H9 (cell line): Measurements from ENCODE around the gene ATP6V0A1. TPM values are rescaled to one million over a fixed set of nuclear protein-coding genes. Genes with fewer than 3 reads are reported as not detected.

ENCODE experiments used
- DNase-seq: peaks from one replicate; pipeline ENCODE4 v3.0.0-alpha.2; 2017
- H2AFZ ChIP-seq: one replicate; pipeline ENCODE4 v1.6.1; 2013; ENCODE audit warnings: mild to moderate bottlenecking, low read length, control low read depth, moderate library complexity
- H2AK5ac ChIP-seq: 2 replicates; pipeline ENCODE4 v1.6.1; 2013; ENCODE audit warnings: low read length, control low read depth, mixed read lengths; ENCODE audit not compliant: insufficient read length
- H2BK120ac ChIP-seq: one replicate; pipeline ENCODE4 v1.6.1; 2013; ENCODE audit warnings: low read depth, mild to moderate bottlenecking, low read length, control low read depth, inconsistent platforms; ENCODE audit not compliant: poor library complexity, severe bottlenecking
- H2BK12ac ChIP-seq: 2 replicates; pipeline ENCODE4 v1.6.1; 2013; ENCODE audit warnings: low read length, control low read depth, mixed read lengths, low read depth; ENCODE audit not compliant: insufficient read length
- H2BK15ac ChIP-seq: 2 replicates; pipeline ENCODE4 v1.6.1; 2013; ENCODE audit warnings: low read depth, low read length, control low read depth
- H2BK20ac ChIP-seq: one replicate; pipeline ENCODE4 v1.6.1; 2013; ENCODE audit warnings: low read depth, mild to moderate bottlenecking, low read length, control low read depth, inconsistent platforms; ENCODE audit not compliant: poor library complexity, severe bottlenecking
- H2BK5ac ChIP-seq: 2 replicates; pipeline ENCODE4 v1.6.1; 2013; ENCODE audit warnings: low read length, control low read depth, mixed read lengths; ENCODE audit not compliant: insufficient read length
- H3K14ac ChIP-seq: 2 replicates; pipeline ENCODE4 v1.6.1; 2013; ENCODE audit warnings: low read length, control low read depth; ENCODE audit not compliant: insufficient read depth
- H3K18ac ChIP-seq: 2 replicates; pipeline ENCODE4 v1.6.1; 2013; ENCODE audit warnings: low read depth, mild to moderate bottlenecking, mixed read lengths, low read length, control low read depth; ENCODE audit not compliant: insufficient read length
- H3K23ac ChIP-seq: 2 replicates; pipeline ENCODE4 v1.6.1; 2013; ENCODE audit warnings: low read length, control low read depth, mixed read lengths, low read depth; ENCODE audit not compliant: insufficient read length
- H3K23me2 ChIP-seq: 2 replicates; pipeline ENCODE4 v1.6.1; 2013; ENCODE audit warnings: low read depth, mild to moderate bottlenecking, mixed read lengths, low read length, control low read depth; ENCODE audit not compliant: insufficient read length, poor library complexity, severe bottlenecking
- H3K27ac ChIP-seq: 2 replicates; pipeline ENCODE4 v1.5.1; 2013; ENCODE audit warnings: low read length, control low read depth, mixed read lengths, low read depth; ENCODE audit not compliant: insufficient read length
- H3K27me3 ChIP-seq: 2 replicates; pipeline ENCODE4 v1.6.1; 2013; ENCODE audit warnings: low read length, control low read depth, inconsistent platforms; ENCODE audit not compliant: insufficient read depth
- H3K4ac ChIP-seq: 2 replicates; pipeline ENCODE4 v1.6.1; 2013; ENCODE audit warnings: low read depth, mild to moderate bottlenecking, control low read depth, inconsistent platforms, low read length, moderate library complexity
- H3K4me1 ChIP-seq: 2 replicates; pipeline ENCODE4 v1.6.1; 2013; ENCODE audit warnings: low read length, control low read depth, inconsistent platforms; ENCODE audit not compliant: insufficient read depth
- H3K4me2 ChIP-seq: 2 replicates; pipeline ENCODE4 v1.6.1; 2013; ENCODE audit warnings: low read length, control low read depth, mixed read lengths; ENCODE audit not compliant: insufficient read length, insufficient read depth
- H3K56ac ChIP-seq: 2 replicates; pipeline ENCODE4 v1.6.1; 2013; ENCODE audit warnings: low read depth, mild to moderate bottlenecking, mixed read lengths, low read length, control low read depth; ENCODE audit not compliant: insufficient read length
- H3K79me1 ChIP-seq: 2 replicates; pipeline ENCODE4 v1.6.1; 2013; ENCODE audit warnings: low read depth, mild to moderate bottlenecking, moderate library complexity, low read length, control low read depth, inconsistent platforms; ENCODE audit not compliant: insufficient read depth, poor library complexity, severe bottlenecking
- H3K79me2 ChIP-seq: 2 replicates; pipeline ENCODE4 v1.6.1; 2013; ENCODE audit warnings: low read length, control low read depth, inconsistent platforms; ENCODE audit not compliant: insufficient read depth
- H3K9ac ChIP-seq: 2 replicates; pipeline ENCODE4 v1.6.1; 2013; ENCODE audit warnings: low read length, control low read depth, mixed read lengths; ENCODE audit not compliant: insufficient read length; ENCODE audit errors: extremely low read depth
- H3K9me3 ChIP-seq: one replicate; pipeline ENCODE4 v1.6.1; 2013; ENCODE audit warnings: low read depth, low read length, inconsistent platforms; ENCODE audit not compliant: control insufficient read depth
- H3T11ph ChIP-seq: one replicate; pipeline ENCODE4 v1.6.1; 2013; ENCODE audit warnings: mild to moderate bottlenecking, low read length, control low read depth, inconsistent platforms
- H4K20me1 ChIP-seq: one replicate; pipeline ENCODE4 v1.6.1; 2013; ENCODE audit not compliant: control insufficient read depth, insufficient read length, insufficient read depth
- H4K5ac ChIP-seq: 2 replicates; pipeline ENCODE4 v1.6.1; 2013; ENCODE audit warnings: low read depth, mild to moderate bottlenecking, mixed read lengths, low read length, control low read depth; ENCODE audit not compliant: insufficient read length
- H4K8ac ChIP-seq: replicated peaks from 2 replicates; pipeline ENCODE4 v1.6.1; 2013; ENCODE audit warnings: low read length, control low read depth, mixed read lengths, low read depth; ENCODE audit not compliant: insufficient read length
- H4K91ac ChIP-seq: 2 replicates; pipeline ENCODE4 v1.6.1; 2013; ENCODE audit warnings: low read depth, mild to moderate bottlenecking, moderate library complexity, mixed read lengths, low read length, control low read depth; ENCODE audit not compliant: insufficient read length
- H3K27ac Mint-ChIP-seq, 3 experiments: 2 replicates in 2 of 3; 3 replicates in 1 of 3; pipeline ENCODE4 v1.8.0; 2020 to 2021; ENCODE audit warnings: mixed read lengths in 3 of 3, mild to moderate bottlenecking in 1 of 3, moderate library complexity in 1 of 3
- H3K27me3 Mint-ChIP-seq: 2 replicates; pipeline ENCODE4 v1.8.0; 2021; ENCODE audit warnings: low read depth, mild to moderate bottlenecking, moderate library complexity, mixed read lengths
- H3K36me3 Mint-ChIP-seq, 3 experiments: 2 replicates in 2 of 3; 3 replicates in 1 of 3; pipeline ENCODE4 v1.8.0; 2020 to 2021; ENCODE audit warnings: low read depth in 3 of 3, mixed read lengths in 3 of 3; ENCODE audit not compliant: insufficient read depth in 1 of 3
- H3K4me1 Mint-ChIP-seq, 2 experiments: 2 replicates each; pipeline ENCODE4 v1.8.0; 2020; ENCODE audit warnings: mixed read lengths in 2 of 2
- H3K4me3 Mint-ChIP-seq, 2 experiments: 2 replicates in 1 of 2; 3 replicates in 1 of 2; pipeline ENCODE4 v1.8.0; 2020 to 2021; ENCODE audit warnings: mild to moderate bottlenecking in 2 of 2, mixed read lengths in 2 of 2, moderate library complexity in 1 of 2
- H3K9me3 Mint-ChIP-seq, 2 experiments: 2 replicates in 1 of 2; 3 replicates in 1 of 2; pipeline ENCODE4 v1.8.0; 2020; ENCODE audit warnings: mild to moderate bottlenecking in 2 of 2, mixed read lengths in 2 of 2, moderate library complexity in 1 of 2
- WGBS: extraction: QIAGEN DNeasy Blood & Tissue Kit; methylation state at CpG from one replicate; pipeline ENCODE4 v1.1.7; 2013; ENCODE audit warnings: missing lambda C conversion rate, low lambda C conversion rate, mixed read lengths; ENCODE audit not compliant: insufficient read length; ENCODE audit errors: extremely low coverage; 5-methylcytosine and 5-hydroxymethylcytosine counted together
- total RNA-seq: library from RNA; stranded (reverse); gene quantifications from 2 replicates; pipeline ENCODE4 v1.2.1, GENCODE V29; 2021
- TF ChIP-seq, protein P1 (sequence below): fragments of 200-600 bp; sonication (generic); conservative IDR thresholded peaks from 3 replicates; pipeline ENCODE4 v1.8.0; 2021; ENCODE audit warnings: antibody characterized with exemption, mild to moderate bottlenecking

The ATP6V0A1 gene
- total RNA-seq, 1 experiment from 2014 or later = 54.1 TPM

GRCh38 chr17:42536372-42537155, 77.9 kb downstream of the ATP6V0A1 start:
- no peak overlapping the region for H2AFZ ChIP-seq
- H4K5ac ChIP-seq = no peak overlapping the region

More at GRCh38 chr17:42536372-42537155, 77.9 kb downstream of the ATP6V0A1 start:
- no peak overlapping the region for H2BK15ac ChIP-seq
- H3K9me3 ChIP-seq = no peaks in the 10 kb centered on the region
- no peaks in the 10 kb centered on the region for H3K27me3 ChIP-seq
- H3K79me2 ChIP-seq = no peaks in the 10 kb centered on the region
- H4K91ac ChIP-seq = no peak overlapping the region
- H3K23me2 ChIP-seq = peaks cover 9% of the 10 kb centered on the region
- Mint-ChIP-seq H3K9me3 (no peaks in the 10 kb centered on the region), H3K4me1 (peaks cover 11 to 19% of the 10 kb centered on the region in 2 experiments), H3K27me3 (peaks cover 24% of the 10 kb centered on the region), H3K27ac (peak overlapping the region; percentile 46 to 79 (median 68); a peak in 4 of 7 replicates), H3K36me3 (peaks cover 0 to 22% (median 16%) of the 10 kb centered on the region in 3 experiments; a peak in 6 of 7 replicates), H3K4me3 (peak overlapping the region; percentile 77 to 86)
- H3K18ac ChIP-seq = no peak overlapping the region
- no peak overlapping the region for H2AK5ac ChIP-seq
- H3K14ac ChIP-seq = no peak overlapping the region; the same call in 1 of the 2 replicates
- no peak overlapping the region for H3T11ph ChIP-seq
- H3K79me1 ChIP-seq = no peaks in the 10 kb centered on the region
- no peak overlapping the region for H2BK120ac ChIP-seq
- H3K4me1 ChIP-seq = no peaks in the 10 kb centered on the region; the same call in 1 of the 2 replicates
- H2BK5ac ChIP-seq = no peak overlapping the region
- H4K20me1 ChIP-seq = no peaks in the 10 kb centered on the region
- no CpG with 5 or more reads among the region's 65 CpGs for WGBS
- H3K56ac ChIP-seq = no peak overlapping the region
- TF ChIP-seq, protein P1, sequence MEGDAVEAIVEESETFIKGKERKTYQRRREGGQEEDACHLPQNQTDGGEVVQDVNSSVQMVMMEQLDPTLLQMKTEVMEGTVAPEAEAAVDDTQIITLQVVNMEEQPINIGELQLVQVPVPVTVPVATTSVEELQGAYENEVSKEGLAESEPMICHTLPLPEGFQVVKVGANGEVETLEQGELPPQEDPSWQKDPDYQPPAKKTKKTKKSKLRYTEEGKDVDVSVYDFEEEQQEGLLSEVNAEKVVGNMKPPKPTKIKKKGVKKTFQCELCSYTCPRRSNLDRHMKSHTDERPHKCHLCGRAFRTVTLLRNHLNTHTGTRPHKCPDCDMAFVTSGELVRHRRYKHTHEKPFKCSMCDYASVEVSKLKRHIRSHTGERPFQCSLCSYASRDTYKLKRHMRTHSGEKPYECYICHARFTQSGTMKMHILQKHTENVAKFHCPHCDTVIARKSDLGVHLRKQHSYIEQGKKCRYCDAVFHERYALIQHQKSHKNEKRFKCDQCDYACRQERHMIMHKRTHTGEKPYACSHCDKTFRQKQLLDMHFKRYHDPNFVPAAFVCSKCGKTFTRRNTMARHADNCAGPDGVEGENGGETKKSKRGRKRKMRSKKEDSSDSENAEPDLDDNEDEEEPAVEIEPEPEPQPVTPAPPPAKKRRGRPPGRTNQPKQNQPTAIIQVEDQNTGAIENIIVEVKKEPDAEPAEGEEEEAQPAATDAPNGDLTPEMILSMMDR = no peak
- peak; percentile 91 for DNase-seq
- H4K8ac ChIP-seq = no peak overlapping the region
- no peak overlapping the region for H3K27ac ChIP-seq
- no peak overlapping the region for H3K23ac ChIP-seq
- no peak overlapping the region for H2BK12ac ChIP-seq
- H3K4me2 ChIP-seq = peak overlapping the region; percentile 61
- H2BK20ac ChIP-seq = no peak overlapping the region
- H3K4ac ChIP-seq = no peak overlapping the region
- H3K9ac ChIP-seq = peak overlapping the region; percentile 20
